GM13977 (cell line): ENCODE measurements around the gene CACHD1.

Source experiments
- DNase-seq: peaks from one replicate; pipeline ENCODE4 v3.0.0; 2012; ENCODE audit warnings: low spot score
- CTCF ChIP-seq: IDR thresholded peaks from 2 replicates; pipeline ENCODE4 v1.5.1; 2012; ENCODE audit warnings: mild to moderate bottlenecking, control low read depth; ENCODE audit not compliant: insufficient read depth; ENCODE audit errors: extremely low read depth, missing control alignments
- in situ Hi-C: fragments of 300-500 bp; cut with MboI; formaldehyde crosslinking; loops from one replicate; pipeline ENCODE4 v1.12.0; 2022; ENCODE audit warnings: low sequenced_read_pairs, low pct_unique_long_range_greater_than_20kb, mixed read lengths, inconsistent platforms; ENCODE audit not compliant: unreplicated experiment

The CACHD1 gene

GRCh38 chr1:64523413-64524337 lies 53.7 kb downstream of the CACHD1 start:
- no peak for TF ChIP-seq CTCF

GRCh38 chr1:64524614-64525013 lies 54.7 kb downstream of the CACHD1 start:
- in situ Hi-C loops: no loop called here
- no peak for TF ChIP-seq CTCF
- no peak for DNase-seq

More at GRCh38 chr1:64523413-64524337, 53.7 kb downstream of the CACHD1 start:
- in situ Hi-C loops: no loop called here
- no peak for DNase-seq

- DNase-seq: no peak
- in situ Hi-C loops: no loop called here
- no peak for TF ChIP-seq CTCF
Measured at GRCh38 chr1:64525116-64525686, 55.3 kb downstream of the CACHD1 start.

GRCh38 chr1:64526312-64526711 lies 56.4 kb downstream of the CACHD1 start:
- no peak for DNase-seq
- TF ChIP-seq CTCF: no peak
- in situ Hi-C loops: no loop called here

GRCh38 chr1:64527165-64527564 lies 57.2 kb downstream of the CACHD1 start:
- in situ Hi-C loops: no loop called here
- no peak for TF ChIP-seq CTCF

GRCh38 chr1:64527786-64528185 lies 57.9 kb downstream of the CACHD1 start:
- no peak for DNase-seq
- TF ChIP-seq CTCF: no peak
- in situ Hi-C loops: no loop called here

More at GRCh38 chr1:64527165-64527564, 57.2 kb downstream of the CACHD1 start:
- DNase-seq: no peak
